HG03469 (cell line): ENCODE data around the gene ADRA2C.

Experiments
- ATAC-seq: cut with Tn5 transposase; IDR thresholded peaks from one replicate; pipeline ENCODE4 v1.9.1; 2021; ENCODE audit warnings: mild to moderate bottlenecking, moderate library complexity, moderate number of reproducible peaks; ENCODE audit not compliant: unreplicated experiment

Gene ADRA2C

DNA sequence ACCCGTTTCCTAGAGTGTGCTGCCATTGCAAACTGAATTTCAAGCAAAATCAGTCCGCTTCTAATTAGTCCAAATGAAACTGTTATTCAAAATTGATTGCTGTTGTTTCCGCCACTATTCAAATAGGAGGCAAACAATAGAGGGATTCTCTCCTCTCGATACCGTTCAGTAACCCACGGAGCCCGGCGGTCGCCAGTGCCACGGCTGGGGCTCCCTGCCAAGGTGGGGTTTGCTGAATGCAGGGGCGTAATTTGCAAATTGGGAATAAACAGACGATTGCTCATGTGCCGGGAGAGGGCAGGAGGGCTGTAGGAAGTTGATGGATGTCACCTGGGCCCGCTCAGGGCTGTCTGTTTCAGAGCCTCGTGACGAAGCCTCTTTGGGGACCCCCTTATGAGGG, 8.8 kb downstream of the ADRA2C start:
- no peak for ATAC-seq

DNA sequence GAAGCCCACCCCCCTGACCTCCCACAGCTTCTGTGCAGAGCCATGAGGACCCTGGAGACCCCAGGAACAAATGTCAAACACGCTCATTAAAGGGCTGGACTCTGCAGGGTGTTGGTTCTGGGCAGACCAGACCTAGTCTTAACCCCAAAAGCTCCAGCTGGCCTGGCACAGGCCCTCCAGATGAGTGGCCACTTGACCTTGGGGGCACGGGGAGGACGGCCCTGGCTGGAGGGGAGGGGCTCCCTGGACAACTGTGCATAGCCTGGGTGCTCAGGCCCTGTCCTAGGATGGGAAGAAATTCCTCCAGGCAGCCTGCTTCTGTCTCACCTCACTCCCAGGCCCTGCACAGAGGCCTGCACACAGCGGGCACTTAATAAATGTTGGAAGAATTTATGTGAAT, 9.4 kb downstream of the ADRA2C start:
- no peak for ATAC-seq

DNA sequence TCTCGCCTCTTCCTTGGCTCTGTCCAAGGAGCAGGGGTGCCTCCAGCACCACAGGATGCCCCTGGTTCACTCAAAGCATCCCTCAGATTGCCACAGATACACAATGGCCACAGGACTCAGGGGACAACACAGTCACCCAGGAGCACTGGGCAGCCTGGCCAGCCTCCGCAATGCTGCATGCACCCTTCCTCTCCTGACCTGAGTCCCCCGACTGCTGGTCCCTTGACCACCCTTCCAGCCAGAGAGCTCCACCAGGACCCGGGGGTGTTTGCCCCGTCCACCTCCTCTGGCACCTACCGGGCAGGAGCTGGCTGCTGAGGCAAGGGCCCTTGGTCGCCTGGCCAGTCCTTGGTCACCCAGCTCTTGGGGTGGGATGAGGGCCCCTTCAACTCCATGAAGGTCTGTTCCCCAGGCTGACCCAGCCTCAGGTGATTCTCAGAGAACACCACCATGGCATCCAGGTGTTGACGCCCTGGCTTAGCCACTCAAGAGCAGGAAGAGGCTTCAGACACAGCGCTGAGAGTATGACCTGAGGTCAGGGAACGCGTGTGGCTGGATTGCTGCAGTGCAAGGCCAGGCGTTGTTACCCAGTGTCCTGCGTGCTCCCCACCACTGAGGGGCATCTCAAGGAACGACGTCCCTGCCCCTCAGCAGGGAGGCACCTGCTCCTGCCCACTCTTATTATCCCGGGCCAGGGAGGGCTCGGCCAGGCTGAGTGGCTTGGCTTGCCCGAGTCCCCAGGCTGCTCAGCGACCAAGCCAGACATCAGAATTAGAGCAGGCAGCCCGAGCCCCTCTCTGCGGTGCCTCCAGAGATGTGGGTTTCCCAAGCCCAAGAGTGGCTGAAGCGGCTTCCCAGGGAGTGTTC, 10.2 kb downstream of the ADRA2C start:
- ATAC-seq = no peak

DNA sequence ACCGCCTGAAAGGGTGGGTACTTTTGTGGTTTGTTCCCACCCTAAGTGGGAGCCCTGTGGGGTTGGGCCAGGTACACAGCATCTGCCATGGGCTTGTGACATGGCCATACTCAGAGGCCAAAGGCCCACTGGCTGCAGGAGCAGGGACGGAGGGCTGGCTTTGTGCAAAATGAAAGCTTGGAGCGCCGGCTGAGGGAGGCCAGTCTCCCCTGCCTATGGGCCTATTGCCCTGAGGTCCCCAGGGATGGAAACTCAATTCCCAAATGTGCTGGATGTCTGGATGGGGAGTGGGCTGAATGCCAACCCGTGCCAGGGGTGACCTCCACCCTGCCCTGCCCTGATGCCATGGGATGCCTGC, 10.8 kb downstream of the ADRA2C start:
- no peak for ATAC-seq

DNA sequence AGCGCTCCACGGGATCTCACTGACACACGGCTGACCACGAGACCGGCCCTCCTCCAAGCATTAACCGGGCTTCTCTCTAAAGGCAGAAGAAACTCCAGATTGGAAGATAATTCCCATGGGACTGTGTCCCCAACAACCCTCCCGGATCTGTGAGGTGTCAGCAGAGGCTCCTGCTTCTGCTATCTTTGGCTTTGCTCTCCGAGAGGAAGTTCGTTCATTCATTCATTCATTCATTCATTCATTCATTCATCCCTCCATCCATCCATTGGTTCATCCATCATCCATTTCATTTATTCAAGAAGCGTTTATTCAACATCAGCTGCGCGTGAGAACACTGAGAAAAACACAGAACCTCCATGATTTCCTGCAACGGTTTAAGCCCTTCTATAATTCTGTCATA, 11.5 kb downstream of the ADRA2C start:
- no peak for ATAC-seq

DNA sequence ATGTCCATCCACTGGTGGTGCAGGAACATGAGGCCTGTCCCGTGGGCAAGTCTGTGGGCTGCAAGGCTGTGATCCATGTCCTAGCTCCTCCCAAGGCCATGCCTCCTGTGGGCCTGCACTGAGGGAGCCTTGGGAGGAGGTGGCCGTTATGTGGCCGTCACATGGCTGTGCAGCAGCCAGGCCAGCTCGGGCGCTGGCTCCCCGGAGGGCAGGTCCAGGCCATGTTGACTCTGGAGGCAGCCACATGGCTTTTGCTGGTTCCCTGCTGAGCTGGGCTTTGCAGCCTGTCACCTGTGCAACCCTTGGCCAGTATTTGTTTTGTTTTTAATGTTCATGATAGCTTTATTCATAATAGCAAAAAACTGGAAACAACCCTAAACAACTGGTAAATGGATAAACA, 13.3 kb downstream of the ADRA2C start:
- ATAC-seq = no peak

DNA sequence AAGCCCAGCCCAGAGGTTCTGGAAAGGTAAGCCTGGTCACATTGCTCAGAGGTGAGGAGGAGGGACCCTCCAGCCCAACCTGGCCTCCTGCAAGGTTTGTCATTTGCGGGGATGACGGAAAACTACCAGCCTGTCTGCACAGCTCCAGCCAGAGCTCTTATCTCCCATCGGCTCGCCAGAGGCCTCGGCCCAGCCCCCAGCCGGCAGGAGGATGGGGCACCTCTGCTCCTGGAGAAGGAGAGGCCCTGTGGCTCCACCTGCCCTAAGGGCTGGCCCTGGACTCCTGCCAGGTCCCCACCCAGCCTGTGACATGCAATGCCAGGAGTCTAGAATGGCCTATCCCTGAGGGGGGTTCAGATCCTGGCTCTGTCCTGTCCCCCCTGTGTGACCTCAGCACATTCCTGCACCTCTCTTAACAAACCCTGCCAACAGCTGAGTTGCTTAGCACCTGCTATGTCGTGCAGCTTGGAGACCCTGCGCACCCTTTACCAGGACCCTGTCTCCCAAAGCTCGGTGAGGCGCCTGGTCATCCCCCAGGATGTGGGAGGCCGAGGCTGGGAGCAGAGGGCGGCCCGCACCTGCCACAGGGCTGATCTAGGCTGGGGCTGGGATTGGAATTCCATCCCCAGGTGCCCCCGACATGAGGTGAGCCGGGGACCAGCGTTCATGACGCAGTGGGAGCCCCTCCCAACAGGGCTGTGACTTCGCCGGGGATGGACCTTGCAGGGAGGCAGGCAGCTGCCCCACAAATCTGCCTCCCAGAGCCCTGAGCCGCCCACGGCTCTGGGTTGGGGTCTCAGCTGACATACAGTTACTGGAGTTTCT, 14.4 kb downstream of the ADRA2C start:
- ATAC-seq = no peak

GRCh38 chr4:3781193-3781886, 15.2 kb downstream of the ADRA2C start:
- no peak for ATAC-seq

- ATAC-seq = no peak
Observed at GRCh38 chr4:3781997-3782930, 16.1 kb downstream of the ADRA2C start.

- ATAC-seq = no peak
Observed at GRCh38 chr4:3783693-3784306, 17.6 kb downstream of the ADRA2C start.

GRCh38 chr4:3784454-3785291, 18.5 kb downstream of the ADRA2C start:
- ATAC-seq = no peak

DNA sequence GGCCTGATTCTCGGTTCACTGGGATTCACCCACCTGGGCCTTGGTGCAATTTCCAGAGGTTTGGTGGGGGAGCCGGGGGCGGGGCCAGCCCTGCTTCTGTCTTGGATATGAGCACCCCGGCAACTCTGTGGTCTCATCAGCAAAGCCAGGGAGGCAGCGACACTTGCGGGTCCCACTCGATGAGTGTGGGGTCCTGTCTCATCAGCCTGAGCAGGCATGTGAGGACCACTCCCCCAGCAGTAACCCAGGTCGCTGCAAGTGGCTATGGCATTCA, 19.0 kb downstream of the ADRA2C start:
- no peak for ATAC-seq

- no peak for ATAC-seq
Observed at GRCh38 chr4:3786196-3786869, 20.1 kb downstream of the ADRA2C start.

- ATAC-seq = no peak
Observed at GRCh38 chr4:3787489-3788365, 21.5 kb downstream of the ADRA2C start.

DNA sequence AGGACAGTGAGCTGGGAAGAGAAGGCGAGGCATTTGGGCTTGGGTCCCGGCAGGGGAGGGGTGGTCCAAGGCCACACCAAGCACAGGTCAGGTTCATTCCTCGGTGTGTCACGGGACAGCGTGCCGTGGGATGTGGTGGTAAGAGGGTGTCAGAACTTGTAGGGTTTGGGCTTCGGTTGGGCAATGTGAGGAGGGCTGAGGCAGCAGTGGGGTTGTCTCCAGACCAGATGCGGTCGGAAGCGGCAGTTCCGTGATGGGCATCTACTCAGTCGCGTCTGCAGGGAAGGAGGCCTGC, 22.1 kb downstream of the ADRA2C start:
- no peak for ATAC-seq

GRCh38 chr4:3789587-3789986, 23.4 kb downstream of the ADRA2C start:
- ATAC-seq = no peak

DNA sequence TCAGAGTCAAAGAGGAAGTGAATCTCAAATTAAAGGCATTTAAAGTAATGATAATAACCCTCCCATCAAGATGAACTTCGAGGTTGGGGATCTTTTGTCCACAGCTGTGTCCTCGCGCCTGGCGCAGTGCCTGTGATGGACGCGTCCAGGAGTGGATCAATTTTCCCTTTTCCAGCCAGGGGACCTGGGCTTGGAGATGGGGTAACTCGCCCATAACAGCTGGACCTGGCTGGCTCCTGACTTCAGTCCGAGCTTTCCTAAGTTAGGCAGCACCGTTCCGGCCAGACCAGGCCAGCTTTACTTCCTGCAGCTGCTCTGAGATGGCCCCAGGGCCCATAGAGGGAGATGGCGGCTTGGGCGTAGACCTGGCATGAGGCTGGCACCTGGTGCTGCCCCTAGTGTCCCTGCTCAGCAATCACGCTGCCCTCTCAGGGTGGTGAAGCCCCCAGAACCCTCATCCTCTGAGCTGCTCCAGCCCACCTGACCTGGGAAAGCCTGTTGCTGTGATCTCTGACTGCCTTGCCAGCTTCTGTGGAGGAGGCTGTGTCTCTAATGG, 23.9 kb downstream of the ADRA2C start:
- no peak for ATAC-seq

- no peak for ATAC-seq
Observed at GRCh38 chr4:3791256-3791655, 25.1 kb downstream of the ADRA2C start.
